Measurements from ENCODE around the gene MRPL24. TPM values are rescaled to one million over a fixed set of nuclear protein-coding genes. Genes with fewer than 3 reads are reported as not detected.

Gene MRPL24
- total RNA-seq, 2 experiments from 2014 or later: 55.3 to 56.6 TPM

- Histone ChIP-seq H3K4me2 (ENCODE audit: low read length) (peak overlapping the region; percentile 67), H3K4me1 (ENCODE audit: insufficient read depth, low read length, poor library complexity, severe bottlenecking) (peaks cover 37% of the 10 kb centered on the region), H4K20me1 (ENCODE audit: insufficient read depth, low read length) (peaks cover 9% of the 10 kb centered on the region; the same call in 1 of the 2 replicates), H3K36me3 (ENCODE audit: insufficient read depth, low read length) (peaks cover 81% of the 10 kb centered on the region), H3K79me2 (ENCODE audit: insufficient read depth, low read depth, low read length) (peaks cover 35% of the 10 kb centered on the region), H2AFZ (ENCODE audit: low read length) (no peak overlapping the region), H3K27ac (ENCODE audit: low read depth, low read length, poor library complexity, severe bottlenecking) (peak overlapping the region; percentile 70), H3K4me3 (ENCODE audit: low read depth, low read length, poor library complexity, severe bottlenecking) (no peak overlapping the region), H3K9me2 (ENCODE audit: insufficient read depth, low read length) (no peaks in the 10 kb centered on the region), H3K9me3 (ENCODE audit: low read length) (no peaks in the 10 kb centered on the region)
- no TSS peak for BruUV-seq (replicated peaks)
- DNase-seq (ENCODE audit: low spot score): no peak
- TF ChIP-seq EZH2phosphoT487 (IDR thresholded peaks at IDR 0.05; ENCODE audit: borderline replicate concordance, low read depth, low read length) (no peak), CTCF (conservative IDR thresholded peaks at IDR 0.05; ENCODE audit: low read length) (no peak)
- intact Hi-C loops (cut with micrococcal nuclease; ENCODE audit: unreplicated experiment): loop anchor here (1.0 kb wide), 1 partner anchor 9 kb away; the partner anchor contains the start of gene HDGF
- ChIA-PET CTCF (ENCODE audit: unreplicated experiment) (interaction anchor here (0.6 to 1.1 kb wide), 2 partner anchors 16 to 988 kb away, joined by 3 read pairs; no protein-coding TSS in a partner anchor), POLR2A (interaction anchor here (1.2 to 2.7 kb wide), 4 partner anchors 14 to 25 kb away, joined by 3 to 16 read pairs (median 4); partner anchors contain the start of genes METTL25B and PRCC)
These were observed 1.1 kb upstream of the MRPL24 start for GRCh38 chr1:156742017-156742416.

GRCh38 chr1:156741481-156741983 lies 644 bp upstream of the MRPL24 start:
- POLR2A ChIA-PET: interaction anchor here (0.7 to 2.7 kb wide), 9 partner anchors 9 to 27 kb away, joined by 3 to 16 read pairs (median 5); partner anchors contain the start of genes HDGF, ISG20L2, METTL25B and PRCC
- peaks cover 9% of the 10 kb centered on the region; the same call in 1 of the 2 replicates for H4K20me1 ChIP-seq (ENCODE audit: insufficient read depth, low read length)
- H3K4me2 ChIP-seq (ENCODE audit: low read length): peak overlapping the region; percentile 67
- H3K9me3 ChIP-seq (ENCODE audit: low read length): no peaks in the 10 kb centered on the region
- H3K79me2 ChIP-seq (ENCODE audit: insufficient read depth, low read depth, low read length): peaks cover 31% of the 10 kb centered on the region
- peaks cover 32% of the 10 kb centered on the region for H3K4me1 ChIP-seq (ENCODE audit: insufficient read depth, low read length, poor library complexity, severe bottlenecking)
- peak overlapping the region; percentile 70 for H3K27ac ChIP-seq (ENCODE audit: low read depth, low read length, poor library complexity, severe bottlenecking)
- H3K4me3 ChIP-seq (ENCODE audit: low read depth, low read length, poor library complexity, severe bottlenecking): peak overlapping the region; percentile 58
- no peak for DNase-seq (ENCODE audit: low spot score)
- H3K9me2 ChIP-seq (ENCODE audit: insufficient read depth, low read length): no peaks in the 10 kb centered on the region
- no TSS peak for BruUV-seq (replicated peaks)
- no peak for TF ChIP-seq CTCF (conservative IDR thresholded peaks at IDR 0.05; ENCODE audit: low read length)
- no peak for TF ChIP-seq EZH2phosphoT487 (IDR thresholded peaks at IDR 0.05; ENCODE audit: borderline replicate concordance, low read depth, low read length)
- CTCF ChIA-PET (ENCODE audit: unreplicated experiment): interaction anchor here (0.6 to 1.1 kb wide), 5 partner anchors 14 to 989 kb away, joined by 3 to 4 read pairs (median 3); no protein-coding TSS in a partner anchor
- H2AFZ ChIP-seq (ENCODE audit: low read length): no peak overlapping the region
- peaks cover 86% of the 10 kb centered on the region for H3K36me3 ChIP-seq (ENCODE audit: insufficient read depth, low read length)
- intact Hi-C loops (cut with micrococcal nuclease; ENCODE audit: unreplicated experiment): loop anchor here (1.0 kb wide), 1 partner anchor 26 kb away; the partner anchor contains the start of gene PRCC
